PC-3 (cell line): ENCODE results near the gene SUPT6H. TPM values are rescaled to one million over a fixed set of nuclear protein-coding genes. Genes with fewer than 3 reads are reported as not detected.

Experiments used
- ATAC-seq: fragments of 200-7000 bp; cut with Tn5 transposase; 2 replicates; pipeline ENCODE4 v1.9.1; 2020; ENCODE audit warnings: mild to moderate bottlenecking, moderate library complexity
- BruUV-seq: library from RNA; stranded (reverse); fragments of 400-500 nt; replicated peaks from 2 replicates; lab custom pipeline; 2021; lab: Mats Ljungman, UMichigan
- CTCF ChIA-PET: fragments of 300-600 bp; sonication (Branson Sonifier 250); formaldehyde crosslinking; loops from one replicate; lab custom pipeline; 2022; ENCODE audit warnings: antibody characterized with exemption; lab: Charles Lee
- POLR2A ChIA-PET: fragments of 300-600 bp; sonication (Branson Sonifier 250); formaldehyde crosslinking; loops from one replicate; lab custom pipeline; 2022; ENCODE audit warnings: antibody characterized with exemption; ENCODE audit not compliant: unreplicated experiment; lab: Charles Lee
- DNase-seq: peaks from one replicate; pipeline ENCODE4 v3.0.0-alpha.2; 2015
- H2AFZ ChIP-seq: fragments of 300-600 bp; sonication (generic); 2 replicates; pipeline ENCODE4 v1.6.0; 2016; ENCODE audit warnings: antibody characterized with exemption, low read length
- H3F3A ChIP-seq: fragments of 300-600 bp; sonication (generic); one replicate; pipeline ENCODE4 v1.6.0; 2017; ENCODE audit warnings: antibody characterized with exemption, low read length, control low read depth, mild to moderate bottlenecking; ENCODE audit not compliant: unreplicated experiment
- H3K27ac ChIP-seq: fragments of 300-600 bp; sonication (generic); 2 replicates; pipeline ENCODE4 v1.5.1; 2016; ENCODE audit warnings: mild to moderate bottlenecking, low read length
- H3K27me3 ChIP-seq: fragments of 300-600 bp; sonication (generic); 2 replicates; pipeline ENCODE4 v1.6.1; 2016; ENCODE audit warnings: low read length, mixed read lengths
- H3K36me3 ChIP-seq: fragments of 300-600 bp; sonication (generic); 2 replicates; pipeline ENCODE4 v1.6.1; 2016; ENCODE audit warnings: low read depth, mixed run types, low read length, mixed read lengths
- H3K4me1 ChIP-seq: fragments of 300-600 bp; sonication (generic); 2 replicates; pipeline ENCODE4 v1.5.1; 2016; ENCODE audit warnings: low read length; ENCODE audit not compliant: insufficient read depth
- H3K4me2 ChIP-seq: fragments of 300-600 bp; sonication (generic); 2 replicates; pipeline ENCODE4 v1.6.0; 2016; ENCODE audit warnings: low read length
- H3K4me3 ChIP-seq: fragments of 300-600 bp; sonication (generic); 2 replicates; pipeline ENCODE4 v1.5.1; 2016; ENCODE audit warnings: mild to moderate bottlenecking, low read length, mixed read lengths
- H3K79me2 ChIP-seq: fragments of 300-600 bp; sonication (generic); 2 replicates; pipeline ENCODE4 v1.6.1; 2017; ENCODE audit warnings: low read length, mixed read lengths
- H3K9ac ChIP-seq: fragments of 300-600 bp; sonication (generic); 2 replicates; pipeline ENCODE4 v1.6.0; 2016; ENCODE audit warnings: mild to moderate bottlenecking, low read length
- H3K9me2 ChIP-seq: fragments of 300-600 bp; sonication (generic); replicated peaks from 2 replicates; pipeline ENCODE4 v1.6.1; 2016; ENCODE audit warnings: mixed run types, low read length, mixed read lengths
- H3K9me3 ChIP-seq: fragments of 300-600 bp; sonication (generic); 2 replicates; pipeline ENCODE4 v1.6.1; 2016; ENCODE audit warnings: low read length, mixed read lengths
- H4K20me1 ChIP-seq: fragments of 300-600 bp; sonication (generic); 2 replicates; pipeline ENCODE4 v1.6.1; 2016; ENCODE audit warnings: low read length, mixed read lengths
- CTCF ChIP-seq: fragments of 300-600 bp; sonication (generic); conservative IDR thresholded peaks from 2 replicates; pipeline ENCODE4 v1.5.1; 2017; ENCODE audit warnings: antibody characterized with exemption, low read depth, mild to moderate bottlenecking, low read length
- EZH2 ChIP-seq: fragments of 300-600 bp; sonication (generic); IDR thresholded peaks from one replicate; pipeline ENCODE4 v1.6.1; 2017; ENCODE audit warnings: antibody characterized with exemption, mild to moderate bottlenecking, low read length; ENCODE audit not compliant: unreplicated experiment
- EZH2phosphoT487 ChIP-seq: fragments of 300-600 bp; sonication (generic); IDR thresholded peaks from 2 replicates; pipeline ENCODE4 v1.6.1; 2018; ENCODE audit warnings: mild to moderate bottlenecking, antibody characterized with exemption, low read length, borderline replicate concordance
- intact Hi-C: fragments of 100-400 bp; cut with micrococcal nuclease; formaldehyde crosslinking; loops from 2 replicates; pipeline ENCODE4 v1.9.0; 2023
- total RNA-seq: library from RNA; depleted of rRNA; stranded (reverse); fragments of >200 nt; gene quantifications from 2 replicates; pipeline ENCODE4 v1.2.3, GENCODE V29; 2014

The SUPT6H gene
- total RNA-seq, 1 experiment from 2014 or later, result 32.2 TPM

- Histone ChIP-seq H3K36me3 (peaks cover 52% of the 10 kb centered on the region), H2AFZ (no peak overlapping the region), H3K9me2 (no peaks in the 10 kb centered on the region), H3K4me3 (no peak overlapping the region), H3K4me1 (no peaks in the 10 kb centered on the region), H3K27ac (no peak overlapping the region), H4K20me1 (no peaks in the 10 kb centered on the region), H3K4me2 (no peak overlapping the region), H3K9ac (no peak overlapping the region), H3K79me2 (no peaks in the 10 kb centered on the region), H3K9me3 (no peaks in the 10 kb centered on the region), H3K27me3 (no peaks in the 10 kb centered on the region), H3F3A (no peaks in the 10 kb centered on the region)
- intact Hi-C loops, result no loop called here
- no peak for ATAC-seq
- POLR2A ChIA-PET, result no interaction called here
- CTCF ChIA-PET, result no interaction called here
- DNase-seq, result no peak
- BruUV-seq, result no TSS peak
- no peak for TF ChIP-seq EZH2phosphoT487
- no peak for TF ChIP-seq CTCF
- TF ChIP-seq EZH2, result no peak
These were observed 26.5 kb downstream of the SUPT6H start for GRCh38 chr17:28688481-28688880.

- H3K9me3 ChIP-seq, result no peaks in the 10 kb centered on the region
- peaks cover 55% of the 10 kb centered on the region for H3K36me3 ChIP-seq
- H3K4me3 ChIP-seq, result no peak overlapping the region
- CTCF ChIA-PET, result no interaction called here
- no peak overlapping the region for H3K4me2 ChIP-seq
- no peak for ATAC-seq
- no peak overlapping the region for H3K9ac ChIP-seq
- no peaks in the 10 kb centered on the region for H3K79me2 ChIP-seq
- POLR2A ChIA-PET, result no interaction called here
- no peak overlapping the region for H3K27ac ChIP-seq
- H3K9me2 ChIP-seq, result no peaks in the 10 kb centered on the region
- no TSS peak for BruUV-seq
- H4K20me1 ChIP-seq, result no peaks in the 10 kb centered on the region
- TF ChIP-seq EZH2 (no peak), CTCF (no peak), EZH2phosphoT487 (no peak)
- no peak overlapping the region for H2AFZ ChIP-seq
- intact Hi-C loops, result no loop called here
- H3F3A ChIP-seq, result no peaks in the 10 kb centered on the region
- no peaks in the 10 kb centered on the region for H3K27me3 ChIP-seq
- DNase-seq, result no peak
- no peaks in the 10 kb centered on the region for H3K4me1 ChIP-seq
These were observed 27.0 kb downstream of the SUPT6H start for GRCh38 chr17:28689011-28689410.

- ATAC-seq (no peak), DNase-seq (no peak)
- H3K9me2 ChIP-seq, result no peaks in the 10 kb centered on the region
- H3K27me3 ChIP-seq, result no peaks in the 10 kb centered on the region
- H3K27ac ChIP-seq, result no peak overlapping the region
- no peaks in the 10 kb centered on the region for H3K9me3 ChIP-seq
- H3K4me3 ChIP-seq, result no peak overlapping the region
- BruUV-seq, result no TSS peak
- no peaks in the 10 kb centered on the region for H3K4me1 ChIP-seq
- intact Hi-C loops, result no loop called here
- TF ChIP-seq CTCF, result no peak
- TF ChIP-seq EZH2, result no peak
- no peak for TF ChIP-seq EZH2phosphoT487
- H3K79me2 ChIP-seq, result no peaks in the 10 kb centered on the region
- ChIA-PET POLR2A (no interaction called here), CTCF (no interaction called here)
- no peak overlapping the region for H3K9ac ChIP-seq
- no peaks in the 10 kb centered on the region for H3F3A ChIP-seq
- H3K36me3 ChIP-seq, result peaks cover 51% of the 10 kb centered on the region
- no peaks in the 10 kb centered on the region for H4K20me1 ChIP-seq
- no peak overlapping the region for H2AFZ ChIP-seq
- H3K4me2 ChIP-seq, result no peak overlapping the region
These were observed 31.9 kb downstream of the SUPT6H start for GRCh38 chr17:28693869-28694268.
